Measurements from ENCODE around the gene U2AF2. TPM values are rescaled to one million over a fixed set of nuclear protein-coding genes. Genes with fewer than 3 reads are reported as not detected.

Gene U2AF2
- total RNA-seq, 1 donor from 2014 or later: 365 TPM

DNA sequence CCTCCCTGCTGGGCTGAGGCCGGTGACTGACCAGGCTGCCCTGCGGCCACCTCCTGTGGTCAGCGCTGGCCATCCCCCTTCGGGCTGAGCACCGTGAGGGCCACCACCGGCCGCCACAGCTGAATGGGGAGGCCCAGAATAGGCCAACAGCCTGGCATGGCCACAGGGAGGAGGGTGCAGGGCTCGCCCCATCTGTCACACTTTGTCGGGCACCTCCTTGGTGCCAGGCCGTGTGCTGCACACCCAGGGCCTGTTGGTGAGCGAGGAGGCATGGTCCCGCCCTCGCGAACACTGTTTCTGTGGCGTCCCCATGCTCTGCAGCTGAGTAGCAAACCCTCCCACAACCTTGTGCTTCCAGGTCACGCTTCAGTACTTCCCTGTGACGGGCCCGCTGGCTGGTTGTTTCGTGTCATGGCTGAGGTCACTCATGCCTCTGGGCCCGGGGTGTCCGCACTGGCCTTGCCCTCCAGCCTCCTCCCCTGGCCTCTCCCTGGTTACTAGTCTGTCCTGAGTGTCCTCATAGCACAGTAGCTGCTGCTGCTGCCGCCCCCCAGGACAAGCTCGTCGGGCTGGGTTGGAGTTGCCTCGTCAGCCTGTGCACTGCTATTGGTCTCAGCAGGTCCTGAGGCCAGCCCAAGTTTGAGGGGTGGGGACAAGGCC lies 35.4 kb downstream of the U2AF2 start:
- H3K9me3 Mint-ChIP-seq: no peaks in the 10 kb centered on the region
- no peak overlapping the region for H3K4me3 Mint-ChIP-seq
- no peak for DNase-seq (ENCODE audit: low read depth, low spot score)
- no peaks in the 10 kb centered on the region for H3K36me3 Mint-ChIP-seq (ENCODE audit: low read depth)
- no peaks in the 10 kb centered on the region for H3K4me1 Mint-ChIP-seq
- no peaks in the 10 kb centered on the region for H3K27me3 Mint-ChIP-seq (ENCODE audit: low read depth)
- no peak overlapping the region for H3K27ac Mint-ChIP-seq (ENCODE audit: unreplicated experiment)
- TF ChIP-seq, protein P1, sequence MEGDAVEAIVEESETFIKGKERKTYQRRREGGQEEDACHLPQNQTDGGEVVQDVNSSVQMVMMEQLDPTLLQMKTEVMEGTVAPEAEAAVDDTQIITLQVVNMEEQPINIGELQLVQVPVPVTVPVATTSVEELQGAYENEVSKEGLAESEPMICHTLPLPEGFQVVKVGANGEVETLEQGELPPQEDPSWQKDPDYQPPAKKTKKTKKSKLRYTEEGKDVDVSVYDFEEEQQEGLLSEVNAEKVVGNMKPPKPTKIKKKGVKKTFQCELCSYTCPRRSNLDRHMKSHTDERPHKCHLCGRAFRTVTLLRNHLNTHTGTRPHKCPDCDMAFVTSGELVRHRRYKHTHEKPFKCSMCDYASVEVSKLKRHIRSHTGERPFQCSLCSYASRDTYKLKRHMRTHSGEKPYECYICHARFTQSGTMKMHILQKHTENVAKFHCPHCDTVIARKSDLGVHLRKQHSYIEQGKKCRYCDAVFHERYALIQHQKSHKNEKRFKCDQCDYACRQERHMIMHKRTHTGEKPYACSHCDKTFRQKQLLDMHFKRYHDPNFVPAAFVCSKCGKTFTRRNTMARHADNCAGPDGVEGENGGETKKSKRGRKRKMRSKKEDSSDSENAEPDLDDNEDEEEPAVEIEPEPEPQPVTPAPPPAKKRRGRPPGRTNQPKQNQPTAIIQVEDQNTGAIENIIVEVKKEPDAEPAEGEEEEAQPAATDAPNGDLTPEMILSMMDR (conservative IDR thresholded peaks at IDR 0.05): no peak

DNA sequence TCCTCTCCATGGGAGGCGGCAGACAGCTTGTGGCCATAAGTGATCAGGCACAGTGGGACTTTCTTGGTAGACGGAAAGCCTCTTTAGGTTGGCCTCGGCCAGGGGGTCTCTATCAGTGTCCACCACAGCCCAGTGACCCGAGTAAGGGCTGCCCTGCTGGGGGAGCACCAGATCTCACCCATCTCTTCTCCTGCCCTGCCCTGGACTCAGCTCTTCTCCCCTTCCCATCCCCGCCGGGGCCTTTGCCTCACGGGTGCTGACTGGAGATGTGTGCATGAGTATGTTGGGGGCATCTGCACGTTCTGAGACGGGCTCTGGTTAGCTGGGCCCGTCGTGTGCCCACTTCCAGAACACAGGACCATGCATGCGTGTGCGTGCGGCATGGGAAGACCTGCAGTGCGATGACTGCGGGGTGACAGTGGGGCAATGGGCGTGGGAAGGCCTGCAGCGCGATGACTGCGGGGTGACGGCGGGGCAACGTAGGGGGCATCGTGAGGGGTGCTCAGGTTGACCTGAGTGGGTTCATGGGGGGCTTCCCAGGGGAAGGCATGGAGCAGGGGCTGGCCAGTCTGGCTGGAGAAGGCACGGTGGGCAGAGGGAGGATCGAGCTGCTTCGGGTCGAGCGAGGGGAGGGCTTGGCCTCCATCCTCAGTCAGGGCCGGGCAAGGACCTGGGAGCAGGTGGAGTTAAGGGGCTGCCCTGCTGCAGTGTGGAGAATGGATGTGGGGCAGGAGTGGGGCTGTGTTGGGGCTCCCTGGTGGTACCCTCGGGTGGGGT lies 36.1 kb downstream of the U2AF2 start:
- Mint-ChIP-seq H3K36me3 (ENCODE audit: low read depth) (no peaks in the 10 kb centered on the region), H3K27ac (ENCODE audit: unreplicated experiment) (no peak overlapping the region)
- no peak for DNase-seq (ENCODE audit: low read depth, low spot score)

DNA sequence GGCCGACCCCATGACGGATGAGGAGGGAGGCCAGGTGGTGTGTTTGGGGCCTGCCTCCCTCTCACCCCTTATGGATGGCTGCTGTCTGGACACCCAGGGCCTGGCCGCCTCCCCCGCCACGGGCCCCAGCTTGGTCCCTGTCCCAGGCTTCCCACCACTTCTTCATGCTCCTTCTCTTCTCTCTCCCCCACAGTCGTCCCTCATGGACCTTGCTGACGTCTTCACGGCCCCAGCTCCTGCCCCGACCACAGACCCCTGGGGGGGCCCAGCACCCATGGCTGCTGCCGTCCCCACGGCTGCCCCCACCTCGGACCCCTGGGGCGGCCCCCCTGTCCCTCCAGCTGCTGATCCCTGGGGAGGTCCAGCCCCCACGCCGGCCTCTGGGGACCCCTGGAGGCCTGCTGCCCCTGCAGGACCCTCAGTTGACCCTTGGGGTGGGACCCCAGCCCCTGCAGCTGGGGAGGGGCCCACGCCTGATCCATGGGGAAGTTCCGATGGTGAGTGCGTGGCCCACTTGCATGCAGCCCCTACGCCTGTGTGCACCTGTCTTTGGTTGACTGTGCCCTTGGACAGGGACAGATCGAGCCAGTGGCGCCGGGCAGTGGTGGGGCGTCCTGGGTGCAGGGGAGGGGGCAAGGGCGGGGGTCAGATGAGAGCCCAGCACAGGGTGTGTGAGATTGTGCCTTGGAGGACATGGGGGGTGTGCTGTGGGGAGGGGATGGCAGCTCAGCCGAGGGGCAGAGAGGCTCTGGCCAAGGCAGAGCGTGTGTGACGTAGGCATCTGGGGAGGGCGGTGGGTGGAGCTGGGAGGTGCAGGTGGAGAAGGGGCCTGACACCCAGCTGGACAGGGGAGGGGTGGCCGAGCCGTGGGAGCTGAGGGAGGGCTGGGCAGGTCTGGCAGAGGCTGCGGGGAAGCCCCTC lies 37.0 kb downstream of the U2AF2 start:
- H3K27me3 Mint-ChIP-seq (ENCODE audit: low read depth): no peaks in the 10 kb centered on the region
- TF ChIP-seq, protein P1 (conservative IDR thresholded peaks at IDR 0.05): no peak
- H3K36me3 Mint-ChIP-seq (ENCODE audit: low read depth): no peaks in the 10 kb centered on the region
- no peaks in the 10 kb centered on the region for H3K4me1 Mint-ChIP-seq
- no peak overlapping the region for H3K4me3 Mint-ChIP-seq
- no peak overlapping the region for H3K27ac Mint-ChIP-seq (ENCODE audit: unreplicated experiment)
- no peak for DNase-seq (ENCODE audit: low read depth, low spot score)
- H3K9me3 Mint-ChIP-seq: no peaks in the 10 kb centered on the region

More for the DNA sequence above, 36.1 kb downstream of the U2AF2 start:
- no peaks in the 10 kb centered on the region for H3K9me3 Mint-ChIP-seq
- H3K4me3 Mint-ChIP-seq: no peak overlapping the region
- TF ChIP-seq, protein P1 (conservative IDR thresholded peaks at IDR 0.05): no peak
- H3K27me3 Mint-ChIP-seq (ENCODE audit: low read depth): no peaks in the 10 kb centered on the region
- no peaks in the 10 kb centered on the region for H3K4me1 Mint-ChIP-seq

DNA sequence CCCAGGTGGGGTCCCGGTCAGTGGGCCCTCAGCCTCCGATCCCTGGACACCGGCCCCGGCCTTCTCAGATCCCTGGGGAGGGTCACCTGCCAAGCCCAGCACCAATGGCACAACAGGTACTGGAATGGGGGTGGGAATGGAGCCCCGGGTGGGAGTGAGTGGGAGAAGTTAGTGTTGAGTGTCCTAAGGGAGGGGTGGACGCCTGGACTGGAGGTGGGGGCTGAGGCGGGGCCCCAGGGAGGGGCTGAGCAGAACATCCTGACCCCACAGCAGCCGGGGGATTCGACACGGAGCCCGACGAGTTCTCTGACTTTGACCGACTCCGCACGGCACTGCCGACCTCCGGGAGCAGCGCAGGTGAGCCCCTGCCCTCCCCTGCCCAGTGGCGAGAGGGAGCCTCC lies 37.8 kb downstream of the U2AF2 start:
- TF ChIP-seq, protein P1 (conservative IDR thresholded peaks at IDR 0.05): no peak
- DNase-seq (ENCODE audit: low read depth, low spot score): no peak
- peaks cover 3% of the 10 kb centered on the region for H3K36me3 Mint-ChIP-seq (ENCODE audit: low read depth)
- no peaks in the 10 kb centered on the region for H3K4me1 Mint-ChIP-seq
- no peak overlapping the region for H3K27ac Mint-ChIP-seq (ENCODE audit: unreplicated experiment)
- H3K9me3 Mint-ChIP-seq: no peaks in the 10 kb centered on the region
- no peak overlapping the region for H3K4me3 Mint-ChIP-seq
- H3K27me3 Mint-ChIP-seq (ENCODE audit: low read depth): no peaks in the 10 kb centered on the region

DNA sequence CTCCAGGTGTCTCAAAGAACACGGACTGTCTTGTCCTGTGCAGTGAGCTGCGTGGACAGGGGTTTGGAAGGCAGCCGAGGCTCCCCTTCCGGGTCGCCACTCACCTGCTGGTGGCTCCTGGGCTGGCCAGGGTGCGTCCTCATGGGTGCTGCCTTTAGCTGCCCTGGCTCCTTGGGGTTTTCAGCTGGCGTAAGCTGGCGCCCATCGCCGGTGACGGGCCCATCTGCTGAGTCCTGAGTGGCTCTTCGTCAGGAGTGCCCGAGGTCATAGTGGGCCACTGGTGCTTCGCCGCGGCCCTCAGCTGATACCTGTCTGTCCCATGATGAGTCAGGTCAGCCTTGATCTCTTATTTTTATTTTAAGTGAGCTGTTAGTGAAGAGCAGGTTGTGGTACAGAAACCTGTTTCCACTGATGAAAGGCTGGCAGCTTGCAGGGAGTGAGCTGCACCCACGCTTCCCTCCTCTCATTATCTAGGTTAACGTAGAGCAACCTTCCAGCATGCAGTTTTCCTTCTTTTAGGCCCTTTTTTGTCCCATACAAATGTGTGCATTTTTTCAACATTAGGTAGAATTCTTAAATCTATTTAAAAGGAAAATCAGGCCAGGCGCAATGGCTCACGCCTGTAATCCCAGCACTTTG lies 38.6 kb downstream of the U2AF2 start:
- Mint-ChIP-seq H3K9me3 (no peaks in the 10 kb centered on the region), H3K36me3 (ENCODE audit: low read depth) (peaks cover 4% of the 10 kb centered on the region), H3K4me3 (no peak overlapping the region), H3K4me1 (no peaks in the 10 kb centered on the region), H3K27me3 (ENCODE audit: low read depth) (no peaks in the 10 kb centered on the region), H3K27ac (ENCODE audit: unreplicated experiment) (no peak overlapping the region)
- TF ChIP-seq, protein P1 (conservative IDR thresholded peaks at IDR 0.05): no peak
- no peak for DNase-seq (ENCODE audit: low read depth, low spot score)
